Fibroblast of peridontal ligament (primary cell): ENCODE data around the gene IKZF3.
"Not testable (repeated sequence)": the region's sequence is repeated elsewhere in the genome, so short reads cannot be mapped to it uniquely, and the experiment has no call there.

Experiments used
- DNase-seq: peaks from one replicate; pipeline ENCODE4 v3.0.0-alpha.2; 2010; ENCODE audit errors: extremely low read depth

The IKZF3 gene

GRCh38 chr17:39863918-39864746 lies at the start of gene IKZF3:
TSS of gene IKZF3 (minus strand) at chr17:39864312. CDS start at chr17:39864126, 186 bp downstream.
- no peak for DNase-seq

GRCh38 chr17:39908789-39909352 lies 44.8 kb upstream of the IKZF3 start:
- no peak for DNase-seq

- no peak for DNase-seq
Observed at GRCh38 chr17:39904990-39905288, 40.8 kb upstream of the IKZF3 start.

- DNase-seq = peak; percentile 50
Observed at GRCh38 chr17:39903158-39903884, 39.2 kb upstream of the IKZF3 start.

GRCh38 chr17:39902027-39902426 lies 37.9 kb upstream of the IKZF3 start:
- not testable (repeated sequence) for DNase-seq

- DNase-seq = no peak
Observed at GRCh38 chr17:39899215-39899614, 35.1 kb upstream of the IKZF3 start.

- DNase-seq = no peak
Observed at GRCh38 chr17:39898088-39898487, 34.0 kb upstream of the IKZF3 start.

GRCh38 chr17:39894681-39895376 lies 30.7 kb upstream of the IKZF3 start:
- no peak for DNase-seq

GRCh38 chr17:39889200-39889599 lies 25.1 kb upstream of the IKZF3 start:
- no peak for DNase-seq

GRCh38 chr17:39887078-39887477 lies 23.0 kb upstream of the IKZF3 start:
- no peak for DNase-seq

- not testable (repeated sequence) for DNase-seq
Observed at GRCh38 chr17:39886102-39886501, 22.0 kb upstream of the IKZF3 start.

GRCh38 chr17:39872751-39873150 lies 8.6 kb upstream of the IKZF3 start:
- DNase-seq = peak; percentile 33

GRCh38 chr17:39871801-39872200 lies 7.7 kb upstream of the IKZF3 start:
- DNase-seq = no peak

- no peak for DNase-seq
Observed at GRCh38 chr17:39870776-39871175, 6.7 kb upstream of the IKZF3 start.

GRCh38 chr17:39868554-39868942 lies 4.4 kb upstream of the IKZF3 start:
- no peak for DNase-seq

GRCh38 chr17:39867880-39868553 lies 3.9 kb upstream of the IKZF3 start, which contains the start of gene ZPBP2:
TSS of gene ZPBP2 (plus strand) at chr17:39868202. CDS start at chr17:39868355, 153 bp downstream.
- no peak for DNase-seq

- DNase-seq = no peak
Observed at GRCh38 chr17:39867084-39867879, 3.2 kb upstream of the IKZF3 start.

GRCh38 chr17:39866013-39866730 lies 2.1 kb upstream of the IKZF3 start:
- no peak for DNase-seq

GRCh38 chr17:39863244-39863917 lies 731 bp downstream of the IKZF3 start:
- DNase-seq = no peak

GRCh38 chr17:39861235-39861634 lies 2.9 kb downstream of the IKZF3 start:
- no peak for DNase-seq
